Stimulated activated effector memory CD8-positive, alpha-beta T cell treated with anti-CD3 and anti-CD28 coated beads, Interleukin-12 subunit alpha, Interleukin-12 subunit beta, amount 100 ng/mL, for 72 hours (primary cell): ENCODE results near the gene DISC1.

Experiments used
- ATAC-seq: fragments of 150-1000 bp; cut with Tn5 transposase; 2 replicates; pipeline ENCODE4 v1.10.0; 2021
- DNase-seq, 2 donors: peaks; one replicate each; pipeline ENCODE4 v3.0.0; 2021 to 2022; ENCODE audit warnings: low spot score in 2 of 2
- H3K27ac Mint-ChIP-seq: one replicate; pipeline ENCODE4 v1.8.0; 2022; ENCODE audit warnings: mild to moderate bottlenecking, mixed read lengths
- H3K36me3 Mint-ChIP-seq: one replicate; pipeline ENCODE4 v1.8.0; 2022; ENCODE audit warnings: mild to moderate bottlenecking, mixed read lengths
- H3K4me1 Mint-ChIP-seq: one replicate; pipeline ENCODE4 v1.8.0; 2022; ENCODE audit warnings: mixed read lengths
- H3K4me3 Mint-ChIP-seq: one replicate; pipeline ENCODE4 v1.8.0; 2022; ENCODE audit warnings: mild to moderate bottlenecking, mixed read lengths
- H3K9me3 Mint-ChIP-seq: one replicate; pipeline ENCODE4 v1.8.0; 2022; ENCODE audit warnings: mixed read lengths

The DISC1 gene

GRCh38 chr1:231972111-231972445 lies 345.5 kb downstream of the DISC1 start:
- DNase-seq (no peak), ATAC-seq (no peak)
- Mint-ChIP-seq H3K4me1 (peaks cover 34% of the 10 kb centered on the region), H3K4me3 (peak overlapping the region; percentile 51), H3K36me3 (peaks cover 6% of the 10 kb centered on the region), H3K27ac (peak overlapping the region; percentile 83), H3K9me3 (peaks cover 1% of the 10 kb centered on the region)

DNA sequence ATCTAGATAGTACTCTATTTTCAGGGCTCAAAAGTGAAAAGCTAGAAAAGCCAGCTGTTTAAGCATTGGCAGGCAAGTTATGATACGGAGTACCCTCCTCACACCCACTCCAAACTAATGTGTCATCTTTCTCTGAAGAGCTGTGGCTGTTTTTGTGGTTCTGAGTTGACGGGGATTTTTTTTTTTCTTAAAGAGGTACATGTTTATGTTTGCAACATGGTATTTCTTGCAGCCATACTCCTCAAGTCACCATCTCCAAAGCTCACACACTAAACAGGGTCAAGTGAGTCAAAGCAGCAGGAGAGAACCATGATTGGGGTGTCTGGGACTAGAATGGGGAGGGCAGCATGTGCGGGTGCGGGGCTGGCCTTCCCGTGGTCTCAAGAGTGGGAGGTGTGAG lies 347.2 kb downstream of the DISC1 start:
- Mint-ChIP-seq H3K9me3 (peaks cover 7% of the 10 kb centered on the region), H3K27ac (no peak overlapping the region), H3K4me1 (peaks cover 34% of the 10 kb centered on the region), H3K4me3 (peak overlapping the region; percentile 49), H3K36me3 (peaks cover 11% of the 10 kb centered on the region)
- ATAC-seq (peak; percentile 96), DNase-seq (peak; percentile 27 to 57)

DNA sequence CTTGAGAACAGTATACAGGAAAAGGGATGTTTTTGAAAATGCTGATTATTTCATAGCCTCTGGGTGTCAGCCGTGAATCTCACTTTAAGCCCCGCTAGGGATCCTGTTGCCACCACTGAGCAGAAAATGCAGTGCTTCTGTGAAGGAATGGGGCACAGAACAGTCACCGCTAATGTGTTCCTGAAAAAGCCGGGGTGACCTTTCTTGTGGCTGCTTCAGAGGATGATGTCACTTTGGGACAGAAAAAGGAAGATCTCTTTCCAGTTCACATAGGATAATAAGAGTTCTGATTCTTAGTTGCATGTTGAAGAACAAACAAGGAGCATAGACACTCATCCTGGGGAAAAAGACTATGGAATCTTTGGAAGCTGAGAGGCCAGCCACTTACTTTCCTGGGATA lies 349.6 kb downstream of the DISC1 start:
- Mint-ChIP-seq H3K9me3 (peaks cover 7% of the 10 kb centered on the region), H3K36me3 (peaks cover 11% of the 10 kb centered on the region), H3K27ac (no peak overlapping the region), H3K4me3 (no peak overlapping the region), H3K4me1 (peaks cover 23% of the 10 kb centered on the region)
- DNase-seq (no peak), ATAC-seq (no peak)

DNA sequence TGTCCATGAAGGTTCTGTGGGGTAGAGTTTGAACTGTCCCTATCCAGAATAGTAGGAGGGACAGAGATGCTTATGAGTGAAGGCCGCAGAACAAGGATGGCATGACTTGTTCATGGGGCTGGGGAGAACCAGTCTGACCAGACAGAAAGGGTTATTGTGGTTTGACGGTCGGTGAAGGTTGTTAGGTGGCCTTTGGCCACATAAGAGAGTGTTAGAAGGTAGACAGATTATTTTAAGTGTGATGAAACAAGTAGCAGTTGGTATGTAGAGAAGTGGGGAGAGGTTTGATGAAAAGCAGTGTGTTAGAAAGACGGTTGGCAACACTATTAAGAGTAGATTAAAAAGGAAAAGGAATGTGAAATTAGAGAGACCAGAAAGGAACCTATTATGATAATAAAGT lies 355.1 kb downstream of the DISC1 start:
- peaks cover 7% of the 10 kb centered on the region for H3K9me3 Mint-ChIP-seq
- DNase-seq (no peak), ATAC-seq (no peak)
- H3K27ac Mint-ChIP-seq = no peak overlapping the region
- no peak overlapping the region for H3K4me3 Mint-ChIP-seq
- peaks cover 15% of the 10 kb centered on the region for H3K4me1 Mint-ChIP-seq
- H3K36me3 Mint-ChIP-seq = peaks cover 5% of the 10 kb centered on the region

GRCh38 chr1:231982871-231983587 lies 356.4 kb downstream of the DISC1 start:
- no peaks in the 10 kb centered on the region for H3K9me3 Mint-ChIP-seq
- no peak overlapping the region for H3K4me3 Mint-ChIP-seq
- ATAC-seq (no peak), DNase-seq (no peak)
- H3K27ac Mint-ChIP-seq = peak overlapping the region; percentile 71
- H3K36me3 Mint-ChIP-seq = peaks cover 1% of the 10 kb centered on the region
- peaks cover 15% of the 10 kb centered on the region for H3K4me1 Mint-ChIP-seq

GRCh38 chr1:231983588-231984193 lies 357.1 kb downstream of the DISC1 start:
- peaks cover 15% of the 10 kb centered on the region for H3K4me1 Mint-ChIP-seq
- no peak overlapping the region for H3K27ac Mint-ChIP-seq
- ATAC-seq (no peak), DNase-seq (no peak)
- H3K4me3 Mint-ChIP-seq = no peak overlapping the region
- no peaks in the 10 kb centered on the region for H3K9me3 Mint-ChIP-seq
- no peaks in the 10 kb centered on the region for H3K36me3 Mint-ChIP-seq

- DNase-seq = no peak
- Mint-ChIP-seq H3K9me3 (no peaks in the 10 kb centered on the region), H3K27ac (no peak overlapping the region), H3K36me3 (no peaks in the 10 kb centered on the region), H3K4me1 (peaks cover 15% of the 10 kb centered on the region), H3K4me3 (no peak overlapping the region)
- peak; percentile 74 for ATAC-seq
Observed at GRCh38 chr1:231985296-231986023, 358.9 kb downstream of the DISC1 start.

GRCh38 chr1:231986631-231987336 lies 360.2 kb downstream of the DISC1 start:
- H3K9me3 Mint-ChIP-seq = no peaks in the 10 kb centered on the region
- ATAC-seq (no peak), DNase-seq (no peak)
- no peak overlapping the region for H3K27ac Mint-ChIP-seq
- H3K36me3 Mint-ChIP-seq = no peaks in the 10 kb centered on the region
- peaks cover 11% of the 10 kb centered on the region for H3K4me1 Mint-ChIP-seq
- no peak overlapping the region for H3K4me3 Mint-ChIP-seq

GRCh38 chr1:231990388-231990787 lies 363.8 kb downstream of the DISC1 start:
- Mint-ChIP-seq H3K27ac (no peak overlapping the region), H3K36me3 (no peaks in the 10 kb centered on the region), H3K4me1 (no peaks in the 10 kb centered on the region), H3K9me3 (no peaks in the 10 kb centered on the region), H3K4me3 (no peak overlapping the region)
- no peak for DNase-seq
- no peak for ATAC-seq

- Mint-ChIP-seq H3K4me1 (no peaks in the 10 kb centered on the region), H3K36me3 (no peaks in the 10 kb centered on the region), H3K9me3 (no peaks in the 10 kb centered on the region), H3K27ac (no peak overlapping the region), H3K4me3 (no peak overlapping the region)
- DNase-seq (no peak), ATAC-seq (no peak)
Observed at GRCh38 chr1:231991231-231991630, 364.6 kb downstream of the DISC1 start.

DNA sequence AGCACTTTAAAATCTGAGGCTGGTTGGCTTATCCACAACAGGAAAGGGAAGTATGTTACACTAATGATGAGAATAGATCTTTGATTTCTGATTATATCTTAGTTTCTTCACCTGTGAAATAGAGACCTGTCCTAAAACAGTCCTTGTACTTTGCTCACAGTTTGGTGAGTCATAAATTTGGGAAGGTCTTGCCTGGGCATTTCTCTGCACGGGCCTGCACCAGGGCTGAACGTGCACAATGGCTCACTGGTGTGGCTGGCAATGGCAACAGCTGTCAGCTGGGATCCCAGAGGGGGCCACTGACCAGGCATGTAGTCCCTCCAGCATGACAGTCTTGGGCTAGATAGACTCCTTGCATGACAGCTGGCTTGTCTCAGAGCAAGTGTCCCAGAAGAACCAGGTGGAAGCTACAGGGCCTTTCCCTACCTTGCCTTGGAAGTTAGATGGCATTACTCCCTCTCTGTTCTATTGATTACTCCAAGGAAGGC lies 367.4 kb downstream of the DISC1 start:
- no peak overlapping the region for H3K27ac Mint-ChIP-seq
- ATAC-seq (no peak), DNase-seq (no peak)
- H3K4me3 Mint-ChIP-seq = no peak overlapping the region
- no peaks in the 10 kb centered on the region for H3K9me3 Mint-ChIP-seq
- H3K36me3 Mint-ChIP-seq = no peaks in the 10 kb centered on the region
- H3K4me1 Mint-ChIP-seq = no peaks in the 10 kb centered on the region

DNA sequence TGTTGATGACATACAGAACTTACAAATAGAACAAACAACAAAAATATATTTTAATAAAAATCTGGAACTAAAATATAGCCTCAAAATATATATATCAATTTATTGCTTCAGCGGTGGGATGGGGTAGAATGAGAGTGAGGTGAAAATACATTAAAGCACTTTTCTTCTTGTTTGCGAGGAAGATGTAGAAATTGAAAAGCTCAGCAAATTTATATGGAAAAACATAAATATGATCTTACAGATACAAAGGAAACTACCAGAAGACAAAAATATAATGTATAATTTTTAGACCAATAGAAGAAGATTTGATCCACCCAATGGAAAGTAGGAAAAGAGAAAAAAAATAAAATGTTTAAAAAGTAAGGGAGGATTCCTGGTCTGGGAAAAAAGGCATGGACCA lies 372.2 kb downstream of the DISC1 start:
- Mint-ChIP-seq H3K9me3 (no peaks in the 10 kb centered on the region), H3K4me3 (no peak overlapping the region), H3K36me3 (no peaks in the 10 kb centered on the region), H3K4me1 (no peaks in the 10 kb centered on the region), H3K27ac (no peak overlapping the region)
- DNase-seq (no peak), ATAC-seq (no peak)

DNA sequence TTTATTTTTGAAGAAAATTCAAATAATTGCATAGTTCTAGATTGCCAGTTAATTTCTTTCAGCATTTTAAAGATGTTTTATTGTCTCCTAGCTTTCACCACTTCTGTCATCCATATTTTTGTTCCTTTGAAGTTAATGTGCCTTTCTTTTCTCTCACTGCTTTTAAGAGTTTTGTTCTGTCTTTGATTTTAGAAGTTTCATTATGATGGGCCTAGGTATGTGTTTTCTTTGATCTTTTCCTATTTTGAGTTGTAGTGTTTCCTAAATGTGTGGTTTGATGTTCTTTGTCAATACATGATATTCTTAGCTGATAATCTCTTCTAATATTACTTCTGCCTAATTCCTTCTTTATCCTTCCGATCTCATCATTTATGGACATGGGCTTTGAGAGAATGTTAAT lies 378.7 kb downstream of the DISC1 start:
- H3K4me3 Mint-ChIP-seq = no peak overlapping the region
- no peaks in the 10 kb centered on the region for H3K9me3 Mint-ChIP-seq
- ATAC-seq (no peak), DNase-seq (no peak)
- no peak overlapping the region for H3K27ac Mint-ChIP-seq
- peaks cover 6% of the 10 kb centered on the region for H3K4me1 Mint-ChIP-seq
- no peaks in the 10 kb centered on the region for H3K36me3 Mint-ChIP-seq

DNA sequence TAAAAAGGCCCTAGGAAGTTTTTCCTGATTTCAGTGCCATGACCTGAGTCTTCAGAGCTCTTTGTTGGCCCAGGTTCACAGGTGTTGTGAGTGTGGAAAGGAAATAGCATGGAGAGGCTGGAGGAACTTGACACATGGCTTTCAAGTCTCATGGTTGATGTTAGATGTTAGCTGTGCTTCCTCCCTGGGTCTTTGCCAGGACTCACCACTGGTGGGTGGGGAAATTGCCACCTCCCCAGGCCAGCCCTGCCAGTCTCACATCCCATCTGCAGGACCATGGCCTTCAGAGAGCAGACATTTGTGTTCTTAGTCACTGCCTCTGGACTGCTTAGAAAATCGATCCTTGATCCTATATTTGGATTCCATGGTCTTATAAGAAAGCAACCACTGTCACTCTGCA lies 383.2 kb downstream of the DISC1 start:
- no peak for DNase-seq
- no peaks in the 10 kb centered on the region for H3K9me3 Mint-ChIP-seq
- H3K27ac Mint-ChIP-seq = no peak overlapping the region
- H3K4me3 Mint-ChIP-seq = no peak overlapping the region
- ATAC-seq = no peak
- peaks cover 6% of the 10 kb centered on the region for H3K4me1 Mint-ChIP-seq
- no peaks in the 10 kb centered on the region for H3K36me3 Mint-ChIP-seq

DNA sequence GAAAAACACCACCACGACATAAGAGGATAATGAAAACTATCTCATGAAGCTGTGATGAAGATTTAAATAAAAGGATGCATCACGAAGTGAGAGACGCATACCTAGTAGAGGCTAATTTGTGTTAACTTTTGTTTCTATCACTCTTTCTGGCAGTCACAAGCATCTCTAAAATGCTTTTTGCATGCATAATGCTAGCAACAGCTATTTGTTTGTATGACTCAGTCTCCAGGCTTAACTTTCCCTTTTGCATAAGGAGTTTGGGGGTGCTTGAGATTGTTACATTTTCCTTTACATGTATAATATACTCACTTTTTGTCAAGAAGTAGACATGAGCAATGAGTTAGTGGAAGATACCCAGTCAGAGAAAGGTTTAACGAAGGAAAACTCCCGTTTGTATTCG lies 385.4 kb downstream of the DISC1 start:
- no peaks in the 10 kb centered on the region for H3K36me3 Mint-ChIP-seq
- DNase-seq (no peak), ATAC-seq (no peak)
- no peak overlapping the region for H3K4me3 Mint-ChIP-seq
- H3K27ac Mint-ChIP-seq = no peak overlapping the region
- H3K4me1 Mint-ChIP-seq = peaks cover 6% of the 10 kb centered on the region
- H3K9me3 Mint-ChIP-seq = no peaks in the 10 kb centered on the region
